Measurements from ENCODE around the gene SLC25A43. TPM values are rescaled to one million over a fixed set of nuclear protein-coding genes. Genes with fewer than 3 reads are reported as not detected.
"Not testable (repeated sequence)": the region's sequence is repeated elsewhere in the genome, so short reads cannot be mapped to it uniquely, and the experiment has no call there.

Gene SLC25A43
- total RNA-seq: 1 to 10 TPM; 3.6 to 4.8 TPM

DNA sequence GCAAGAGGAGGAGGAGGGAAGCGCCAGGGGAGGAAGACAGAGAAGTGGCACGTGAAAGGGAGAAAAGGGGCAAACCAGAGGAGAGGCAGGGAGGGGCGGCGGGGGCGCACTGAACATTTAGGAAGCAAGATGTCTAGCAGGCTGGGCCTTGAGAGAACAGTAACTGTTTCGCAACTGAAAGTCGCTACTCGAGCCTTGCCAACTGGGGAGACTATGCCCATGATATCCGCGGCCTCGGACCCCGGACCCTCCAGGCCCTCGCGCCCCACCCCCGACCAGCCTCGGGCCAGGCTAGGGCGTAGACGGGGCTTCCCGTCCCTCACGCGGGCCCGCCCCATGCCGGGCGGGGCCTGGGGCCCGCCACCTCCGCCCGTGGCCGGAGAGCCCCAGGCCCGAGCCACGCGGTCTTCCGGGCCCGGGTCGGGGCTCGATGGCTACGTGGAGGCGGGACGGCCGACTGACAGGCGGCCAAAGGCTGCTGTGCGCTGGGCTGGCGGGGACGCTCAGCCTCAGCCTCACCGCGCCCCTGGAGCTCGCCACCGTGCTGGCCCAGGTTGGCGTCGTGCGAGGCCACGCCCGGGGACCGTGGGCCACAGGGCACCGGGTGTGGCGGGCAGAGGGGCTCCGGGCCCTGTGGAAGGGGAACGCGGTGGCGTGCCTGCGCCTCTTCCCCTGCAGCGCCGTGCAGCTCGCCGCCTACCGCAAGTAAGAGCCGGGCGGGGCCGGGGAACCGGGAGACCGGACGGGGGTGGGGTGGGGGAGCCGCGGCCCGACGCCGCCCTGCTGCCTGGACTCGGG, at the start of gene SLC25A43:
Gene SLC25A43 (plus strand): TSS at position 363 of the 798 bp plus-strand sequence. CDS start 68 bp downstream, at position 431.
- Mint-ChIP-seq H3K27me3 (no peaks in the 10 kb centered on the region), H3K4me1 (peaks cover 14% of the 10 kb centered on the region), H3K4me3 (peak within 1 kb of the TSS; percentile 65), H3K9me3 (ENCODE audit: low read depth) (no peaks in the 10 kb centered on the region), H3K27ac (peak within 1 kb of the TSS; percentile 60), H3K36me3 (ENCODE audit: low read depth) (no peaks in the 10 kb centered on the region)
- DNase-seq (peak; percentile 45), ATAC-seq (peak; percentile 83)
- ChIA-PET POLR2A (no interaction called here), CTCF (no interaction called here)
- intact Hi-C loops (cut with DNase I, micrococcal nuclease): loop anchor here in 1 of 2 experiments (5.0 kb wide), 1 partner anchor 68 kb away; the partner anchor contains the start of gene SLC25A5

DNA sequence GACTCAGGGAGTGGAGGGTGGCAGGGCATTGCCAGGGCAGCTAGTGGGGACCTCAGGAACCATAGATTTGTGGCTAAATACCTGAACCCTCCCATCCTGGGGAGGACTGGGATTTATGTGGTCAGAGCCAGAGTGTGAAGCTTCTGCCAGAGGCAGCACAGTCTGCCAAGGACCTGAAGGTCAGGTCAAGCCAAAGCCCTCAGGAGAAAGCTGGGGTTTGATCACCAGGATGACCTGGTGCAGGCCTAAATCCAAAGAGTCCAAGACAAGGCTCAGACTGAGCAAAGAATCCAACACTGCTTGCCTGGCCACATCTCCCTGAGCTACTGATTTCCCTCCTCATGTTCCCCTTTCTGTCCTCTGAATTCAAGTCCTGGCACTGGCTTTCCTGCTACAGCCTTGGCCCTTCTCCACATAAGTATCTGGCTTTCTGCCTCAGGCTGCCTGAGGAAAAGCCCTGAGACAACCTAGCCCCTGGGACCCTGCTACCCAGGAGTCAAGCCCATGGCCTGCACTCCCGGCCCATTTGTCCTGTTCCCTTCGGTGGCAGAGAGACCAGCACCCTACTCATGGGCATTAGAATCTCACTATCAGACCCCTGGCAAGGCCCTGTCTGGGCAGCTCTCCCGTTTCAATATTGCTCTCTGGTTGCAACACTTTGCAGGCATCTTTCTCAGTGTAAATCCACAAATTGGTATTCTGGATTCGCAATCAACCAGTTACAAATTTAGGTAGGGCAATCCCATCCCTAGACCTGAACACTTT, 39.3 kb upstream of the SLC25A43 start:
- no peaks in the 10 kb centered on the region for H3K27me3 Mint-ChIP-seq
- intact Hi-C loops (cut with DNase I, micrococcal nuclease): no loop called here

DNA sequence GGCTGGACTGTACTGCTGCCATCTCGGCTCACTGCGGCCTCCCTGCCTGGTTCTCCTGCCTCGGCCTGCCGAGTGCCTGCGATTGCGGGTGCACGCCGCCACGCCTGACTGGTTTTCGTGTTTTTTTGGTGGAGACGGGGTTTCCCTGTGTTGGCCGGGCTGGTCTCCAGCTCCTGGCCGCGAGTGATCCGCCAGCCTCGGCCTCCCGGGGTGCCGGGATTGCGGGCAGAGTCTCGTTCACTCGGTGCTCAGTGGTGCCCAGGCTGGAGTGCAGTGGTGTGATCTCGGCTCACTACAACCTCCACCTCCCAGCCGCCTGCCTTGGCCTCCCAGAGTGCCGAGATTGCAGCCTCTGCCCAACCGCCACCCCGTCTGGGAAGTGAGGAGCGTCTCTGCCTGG, 37.7 kb upstream of the SLC25A43 start:
- POLR2A ChIA-PET; CTCF ChIA-PET; H3K27ac Mint-ChIP-seq; DNase-seq; ATAC-seq; H3K9me3 Mint-ChIP-seq (ENCODE audit: low read depth); intact Hi-C loops (cut with DNase I, micrococcal nuclease); H3K27me3 Mint-ChIP-seq; H3K36me3 Mint-ChIP-seq (ENCODE audit: low read depth); H3K4me3 Mint-ChIP-seq; H3K4me1 Mint-ChIP-seq: not testable (repeated sequence)

More for the DNA sequence above, 39.3 kb upstream of the SLC25A43 start:
- ATAC-seq: no peak
- no peaks in the 10 kb centered on the region for H3K4me1 Mint-ChIP-seq
- no peak for DNase-seq
- POLR2A ChIA-PET: no interaction called here
- no peaks in the 10 kb centered on the region for H3K36me3 Mint-ChIP-seq (ENCODE audit: low read depth)
- H3K9me3 Mint-ChIP-seq (ENCODE audit: low read depth): no peaks in the 10 kb centered on the region
- no peak overlapping the region for H3K4me3 Mint-ChIP-seq
- no peak overlapping the region for H3K27ac Mint-ChIP-seq
- CTCF ChIA-PET: no interaction called here

DNA sequence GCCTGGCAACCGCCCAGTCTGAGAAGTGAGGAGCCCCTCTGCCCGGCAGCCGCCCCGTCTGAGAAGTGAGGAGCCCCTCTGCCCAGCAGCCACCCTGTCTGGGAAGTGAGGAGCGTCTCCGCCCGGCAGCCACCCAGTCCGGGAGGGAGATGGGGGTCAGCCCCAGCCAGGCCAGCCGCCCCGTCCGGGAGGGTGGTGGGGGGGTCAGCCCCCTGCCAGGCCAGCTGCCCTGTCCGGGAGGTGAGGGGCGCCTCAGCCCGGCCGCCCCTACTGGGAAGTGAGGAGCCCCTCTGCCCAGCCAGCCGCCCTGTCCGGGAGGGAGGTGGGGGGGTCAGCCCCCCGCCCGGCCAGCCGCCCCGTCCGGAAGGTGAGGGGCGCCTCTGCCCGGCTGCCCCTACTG, 37.1 kb upstream of the SLC25A43 start:
- H3K36me3 Mint-ChIP-seq (ENCODE audit: low read depth); ATAC-seq; POLR2A ChIA-PET; intact Hi-C loops (cut with DNase I, micrococcal nuclease); CTCF ChIA-PET; H3K27ac Mint-ChIP-seq; H3K4me3 Mint-ChIP-seq; DNase-seq; H3K27me3 Mint-ChIP-seq; H3K4me1 Mint-ChIP-seq; H3K9me3 Mint-ChIP-seq (ENCODE audit: low read depth): not testable (repeated sequence)

DNA sequence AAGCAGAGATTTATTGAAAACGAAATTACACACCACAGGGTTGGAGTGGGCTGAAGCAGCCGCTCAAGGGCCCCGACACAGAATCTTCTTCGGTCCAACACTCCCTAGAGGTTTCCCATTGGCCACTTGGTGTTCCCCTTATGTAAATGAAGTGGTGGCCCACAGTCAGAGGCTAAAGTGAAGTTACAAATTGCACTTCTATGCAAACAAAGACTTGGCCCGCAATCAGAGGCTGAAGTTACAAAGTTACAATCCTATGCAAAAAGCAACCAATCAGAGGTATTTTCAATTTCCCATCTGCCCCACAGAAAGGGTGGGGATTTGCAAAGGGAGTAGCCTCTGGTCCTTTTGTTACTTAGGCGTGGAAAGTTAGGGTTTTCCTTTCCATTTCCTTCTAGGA, 35.7 kb upstream of the SLC25A43 start:
- no peaks in the 10 kb centered on the region for H3K9me3 Mint-ChIP-seq (ENCODE audit: low read depth)
- no peaks in the 10 kb centered on the region for H3K36me3 Mint-ChIP-seq (ENCODE audit: low read depth)
- peaks cover 3% of the 10 kb centered on the region for H3K27me3 Mint-ChIP-seq
- CTCF ChIA-PET: no interaction called here
- DNase-seq (no peak), ATAC-seq (no peak)
- H3K4me3 Mint-ChIP-seq: no peak overlapping the region
- POLR2A ChIA-PET: no interaction called here
- H3K4me1 Mint-ChIP-seq: no peaks in the 10 kb centered on the region
- no peak overlapping the region for H3K27ac Mint-ChIP-seq
- intact Hi-C loops (cut with DNase I, micrococcal nuclease): no loop called here

DNA sequence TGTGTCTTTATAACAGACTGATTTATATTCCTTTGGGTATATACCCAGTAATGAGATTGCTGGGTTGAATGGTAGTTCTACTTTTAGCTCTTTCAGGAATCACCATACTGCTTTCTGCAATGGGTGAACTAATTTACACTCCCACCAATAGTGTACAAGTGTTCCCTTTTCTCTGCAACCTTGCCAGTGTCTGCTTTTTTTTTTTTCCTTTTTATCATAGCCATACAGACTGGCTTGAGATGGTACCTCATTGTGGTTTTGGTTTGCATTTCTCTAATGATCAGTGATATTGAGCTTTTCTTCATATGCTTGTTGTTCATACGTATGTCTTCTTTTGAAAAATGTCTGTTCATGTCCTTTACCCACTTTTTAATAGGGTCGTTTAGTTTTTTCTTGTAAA, 27.3 kb upstream of the SLC25A43 start:
- H3K27ac Mint-ChIP-seq; H3K4me1 Mint-ChIP-seq; H3K4me3 Mint-ChIP-seq; H3K9me3 Mint-ChIP-seq (ENCODE audit: low read depth); CTCF ChIA-PET; H3K27me3 Mint-ChIP-seq; ATAC-seq; POLR2A ChIA-PET; intact Hi-C loops (cut with DNase I, micrococcal nuclease); DNase-seq; H3K36me3 Mint-ChIP-seq (ENCODE audit: low read depth): not testable (repeated sequence)

DNA sequence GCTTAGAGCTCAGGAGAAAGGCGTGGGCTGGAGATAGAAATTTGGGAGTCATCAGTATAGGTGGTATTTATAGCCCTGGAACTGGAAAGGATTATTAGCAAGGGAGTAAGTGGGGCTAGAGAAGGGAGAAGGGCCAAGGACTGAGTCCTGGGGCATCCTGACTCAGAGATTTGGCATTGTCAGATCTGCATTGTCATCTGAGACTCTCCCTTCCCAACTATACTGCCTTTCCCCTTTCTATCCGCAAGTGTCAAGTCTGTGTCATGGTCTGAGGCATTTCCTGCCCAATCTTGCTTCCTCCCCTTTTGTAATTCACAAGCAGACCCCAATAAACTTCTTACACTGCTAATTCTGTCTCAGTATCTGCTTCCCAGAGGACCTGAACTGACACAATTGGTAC, 24.4 kb upstream of the SLC25A43 start:
- CTCF ChIA-PET: no interaction called here
- DNase-seq (no peak), ATAC-seq (no peak)
- Mint-ChIP-seq H3K27ac (no peak overlapping the region), H3K4me3 (no peak overlapping the region), H3K4me1 (no peaks in the 10 kb centered on the region), H3K27me3 (peaks cover 4% of the 10 kb centered on the region), H3K36me3 (ENCODE audit: low read depth) (no peaks in the 10 kb centered on the region), H3K9me3 (ENCODE audit: low read depth) (no peaks in the 10 kb centered on the region)
- intact Hi-C loops (cut with DNase I, micrococcal nuclease): no loop called here
- POLR2A ChIA-PET: no interaction called here

DNA sequence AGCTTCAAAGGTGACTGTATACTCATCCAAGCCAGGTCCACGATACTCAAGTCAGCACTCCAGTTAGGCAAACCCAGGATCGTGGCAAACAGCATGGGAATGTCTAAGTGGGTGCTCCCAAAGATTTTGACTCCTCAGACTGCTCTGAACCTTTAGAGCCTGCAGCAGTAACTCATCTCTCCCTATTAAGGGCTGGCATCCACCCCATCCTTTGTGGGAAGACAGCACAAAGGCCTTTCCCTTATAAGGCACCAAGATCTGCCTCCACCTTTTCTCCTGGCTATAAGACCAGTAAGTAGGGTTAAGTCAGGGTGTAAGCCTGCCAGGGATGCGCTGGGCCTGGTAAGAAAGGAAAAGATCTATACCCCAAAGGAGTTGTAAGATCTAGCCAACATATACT, 23.6 kb upstream of the SLC25A43 start:
- ATAC-seq (no peak), DNase-seq (no peak)
- CTCF ChIA-PET: no interaction called here
- Mint-ChIP-seq H3K36me3 (ENCODE audit: low read depth) (no peaks in the 10 kb centered on the region), H3K4me3 (no peak overlapping the region), H3K4me1 (no peaks in the 10 kb centered on the region), H3K27ac (no peak overlapping the region), H3K9me3 (ENCODE audit: low read depth) (no peaks in the 10 kb centered on the region), H3K27me3 (peaks cover 4% of the 10 kb centered on the region)
- intact Hi-C loops (cut with DNase I, micrococcal nuclease): no loop called here
- POLR2A ChIA-PET: no interaction called here

DNA sequence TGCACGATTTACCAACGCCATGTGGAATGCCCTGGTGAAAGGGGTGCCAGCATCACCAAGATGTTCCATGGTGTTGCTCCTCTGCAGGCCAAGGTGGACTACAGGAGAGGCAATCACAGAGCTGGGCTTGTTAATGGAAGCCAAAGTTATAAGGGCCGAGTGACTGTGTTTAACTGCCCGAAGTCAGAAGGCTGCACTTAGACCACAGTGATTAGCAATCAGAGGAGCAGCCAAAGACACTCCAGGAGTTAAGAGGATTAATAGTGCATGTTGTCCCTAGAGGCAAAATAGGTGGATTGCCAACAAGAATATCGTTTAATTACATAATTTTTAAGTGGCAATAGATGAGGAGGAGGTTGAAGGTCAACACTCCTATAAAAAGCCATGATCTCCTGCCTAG, 22.8 kb upstream of the SLC25A43 start:
- Mint-ChIP-seq H3K4me1 (no peaks in the 10 kb centered on the region), H3K27ac (no peak overlapping the region), H3K36me3 (ENCODE audit: low read depth) (no peaks in the 10 kb centered on the region), H3K9me3 (ENCODE audit: low read depth) (no peaks in the 10 kb centered on the region), H3K27me3 (peaks cover 4% of the 10 kb centered on the region), H3K4me3 (no peak overlapping the region)
- ChIA-PET POLR2A (no interaction called here), CTCF (no interaction called here)
- intact Hi-C loops (cut with DNase I, micrococcal nuclease): no loop called here
- ATAC-seq (no peak), DNase-seq (no peak)

DNA sequence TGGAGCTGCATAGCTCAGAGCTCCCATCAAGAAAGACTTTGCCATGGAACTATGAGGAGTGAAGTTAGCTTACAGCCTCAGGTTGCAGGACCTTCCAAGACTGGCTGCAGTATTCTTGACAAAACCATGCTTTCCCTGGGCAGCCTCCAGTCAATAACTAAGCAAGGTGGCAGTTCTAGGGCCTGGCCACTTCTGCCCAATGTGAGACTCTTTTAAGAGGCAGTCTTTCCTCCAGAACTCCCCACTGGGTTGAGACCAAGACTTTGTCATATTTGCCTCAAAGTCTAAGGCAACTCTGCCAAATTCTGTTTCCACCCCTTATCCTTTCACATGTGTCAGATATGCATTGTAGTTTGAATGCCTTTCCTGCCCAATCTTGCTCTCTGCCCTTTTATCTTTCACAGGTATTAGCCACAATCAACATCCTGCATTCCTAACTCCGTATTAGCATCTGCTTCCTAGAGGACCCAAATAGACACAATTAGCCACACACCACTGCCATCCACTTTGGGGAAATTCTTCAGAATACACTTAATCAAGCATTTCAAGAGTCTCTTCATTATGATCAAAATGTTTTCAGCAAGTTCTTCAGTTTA, 17.7 kb upstream of the SLC25A43 start:
- ChIA-PET CTCF (no interaction called here), POLR2A (no interaction called here)
- DNase-seq: no peak
- Mint-ChIP-seq H3K36me3 (ENCODE audit: low read depth) (no peaks in the 10 kb centered on the region), H3K9me3 (ENCODE audit: low read depth) (no peaks in the 10 kb centered on the region), H3K27me3 (no peaks in the 10 kb centered on the region), H3K4me3 (no peak overlapping the region), H3K4me1 (no peaks in the 10 kb centered on the region), H3K27ac (no peak overlapping the region)
- no peak for ATAC-seq
- intact Hi-C loops (cut with DNase I, micrococcal nuclease): no loop called here

DNA sequence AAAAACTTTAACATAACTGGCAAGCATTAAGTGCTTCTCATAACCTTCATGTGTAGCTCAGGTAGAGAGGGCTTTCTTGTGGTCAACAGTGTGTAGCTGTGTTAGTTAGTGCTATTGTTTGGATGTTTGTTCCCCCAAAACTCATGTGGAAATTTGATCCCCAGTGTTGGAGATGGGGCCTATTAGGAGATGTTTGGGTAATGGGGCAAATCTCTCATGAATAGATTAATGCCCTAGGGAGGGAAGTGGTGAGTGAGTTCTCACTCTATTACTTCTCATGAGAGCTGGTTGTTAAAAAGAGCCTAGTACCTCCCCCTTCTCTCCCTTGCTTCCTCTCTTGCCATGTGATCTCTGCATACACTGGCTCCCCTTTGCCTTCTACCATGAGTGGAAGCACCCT, 16.5 kb upstream of the SLC25A43 start:
- Mint-ChIP-seq H3K9me3 (ENCODE audit: low read depth) (no peaks in the 10 kb centered on the region), H3K27ac (no peak overlapping the region), H3K36me3 (ENCODE audit: low read depth) (no peaks in the 10 kb centered on the region), H3K4me3 (no peak overlapping the region), H3K4me1 (no peaks in the 10 kb centered on the region), H3K27me3 (no peaks in the 10 kb centered on the region)
- POLR2A ChIA-PET: no interaction called here
- CTCF ChIA-PET: no interaction called here
- no peak for ATAC-seq
- no peak for DNase-seq
- intact Hi-C loops (cut with DNase I, micrococcal nuclease): no loop called here

DNA sequence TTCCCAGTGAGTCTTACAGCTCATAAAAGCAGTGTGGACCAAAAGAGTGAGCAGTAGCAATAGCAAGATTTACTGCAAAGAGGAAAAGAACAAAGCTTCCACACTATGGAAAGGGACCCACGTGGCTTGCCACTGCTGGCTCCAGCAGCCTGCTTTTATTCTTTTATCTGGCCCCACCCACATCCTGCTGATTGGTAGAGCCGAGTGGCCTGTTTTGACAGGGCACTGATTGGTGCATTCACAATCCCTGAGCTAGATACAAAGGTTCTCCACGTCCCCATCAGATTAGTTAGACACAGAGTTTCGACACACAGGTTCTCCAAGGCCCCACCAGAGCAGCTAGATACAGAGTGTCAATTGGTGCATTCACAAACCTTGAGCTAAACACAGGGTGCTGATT, 12.5 kb upstream of the SLC25A43 start:
- H3K27ac Mint-ChIP-seq; H3K36me3 Mint-ChIP-seq (ENCODE audit: low read depth); CTCF ChIA-PET; ATAC-seq; H3K9me3 Mint-ChIP-seq (ENCODE audit: low read depth); H3K4me3 Mint-ChIP-seq; intact Hi-C loops (cut with DNase I, micrococcal nuclease); DNase-seq; H3K4me1 Mint-ChIP-seq; H3K27me3 Mint-ChIP-seq: not testable (repeated sequence)
- POLR2A ChIA-PET: interaction anchor here (0.6 kb wide), 1 partner anchor 710 kb away, joined by 3 read pairs; no protein-coding TSS in a partner anchor
